ENCODE data around the gene TIMM44. TPM values are rescaled to one million over a fixed set of nuclear protein-coding genes. Genes with fewer than 3 reads are reported as not detected.
"Not testable (repeated sequence)": the region's sequence is repeated elsewhere in the genome, so short reads cannot be mapped to it uniquely, and the experiment has no call there.

TIMM44 gene
- total RNA-seq, 1 donor from 2014 or later = 75.4 TPM

DNA sequence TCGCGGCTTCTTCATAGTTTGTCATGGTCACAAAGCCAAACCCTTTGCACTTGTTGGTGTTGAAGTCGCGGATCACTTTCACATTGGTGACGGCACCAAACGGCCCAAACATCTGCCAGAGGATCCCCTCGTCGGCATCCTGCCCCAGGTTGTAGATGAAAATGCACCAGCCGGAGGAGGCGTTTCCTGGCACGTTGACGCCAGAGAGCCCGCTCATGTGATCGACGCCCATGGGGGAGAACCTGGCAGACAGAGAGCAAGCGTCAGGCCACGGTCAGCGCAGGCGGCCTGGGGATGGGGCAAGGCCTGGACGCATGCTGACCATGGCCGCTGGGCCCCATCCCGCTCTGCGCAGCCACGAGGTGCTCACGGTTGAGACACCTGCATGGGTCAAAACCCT, 20.1 kb upstream of the TIMM44 start:
- Mint-ChIP-seq H3K27me3 (ENCODE audit: low read depth) (no peaks in the 10 kb centered on the region), H3K4me3 (ENCODE audit: unreplicated experiment) (no peak overlapping the region), H3K27ac (ENCODE audit: unreplicated experiment) (no peak overlapping the region), H3K36me3 (ENCODE audit: low read depth) (peaks cover 19% of the 10 kb centered on the region), H3K9me3 (ENCODE audit: low read depth) (no peaks in the 10 kb centered on the region), H3K4me1 (ENCODE audit: low read depth) (no peaks in the 10 kb centered on the region)
- TF ChIP-seq, protein P1, sequence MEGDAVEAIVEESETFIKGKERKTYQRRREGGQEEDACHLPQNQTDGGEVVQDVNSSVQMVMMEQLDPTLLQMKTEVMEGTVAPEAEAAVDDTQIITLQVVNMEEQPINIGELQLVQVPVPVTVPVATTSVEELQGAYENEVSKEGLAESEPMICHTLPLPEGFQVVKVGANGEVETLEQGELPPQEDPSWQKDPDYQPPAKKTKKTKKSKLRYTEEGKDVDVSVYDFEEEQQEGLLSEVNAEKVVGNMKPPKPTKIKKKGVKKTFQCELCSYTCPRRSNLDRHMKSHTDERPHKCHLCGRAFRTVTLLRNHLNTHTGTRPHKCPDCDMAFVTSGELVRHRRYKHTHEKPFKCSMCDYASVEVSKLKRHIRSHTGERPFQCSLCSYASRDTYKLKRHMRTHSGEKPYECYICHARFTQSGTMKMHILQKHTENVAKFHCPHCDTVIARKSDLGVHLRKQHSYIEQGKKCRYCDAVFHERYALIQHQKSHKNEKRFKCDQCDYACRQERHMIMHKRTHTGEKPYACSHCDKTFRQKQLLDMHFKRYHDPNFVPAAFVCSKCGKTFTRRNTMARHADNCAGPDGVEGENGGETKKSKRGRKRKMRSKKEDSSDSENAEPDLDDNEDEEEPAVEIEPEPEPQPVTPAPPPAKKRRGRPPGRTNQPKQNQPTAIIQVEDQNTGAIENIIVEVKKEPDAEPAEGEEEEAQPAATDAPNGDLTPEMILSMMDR (IDR thresholded peaks at IDR 0.05) = no peak
- no peak for DNase-seq (ENCODE audit: low spot score)

DNA sequence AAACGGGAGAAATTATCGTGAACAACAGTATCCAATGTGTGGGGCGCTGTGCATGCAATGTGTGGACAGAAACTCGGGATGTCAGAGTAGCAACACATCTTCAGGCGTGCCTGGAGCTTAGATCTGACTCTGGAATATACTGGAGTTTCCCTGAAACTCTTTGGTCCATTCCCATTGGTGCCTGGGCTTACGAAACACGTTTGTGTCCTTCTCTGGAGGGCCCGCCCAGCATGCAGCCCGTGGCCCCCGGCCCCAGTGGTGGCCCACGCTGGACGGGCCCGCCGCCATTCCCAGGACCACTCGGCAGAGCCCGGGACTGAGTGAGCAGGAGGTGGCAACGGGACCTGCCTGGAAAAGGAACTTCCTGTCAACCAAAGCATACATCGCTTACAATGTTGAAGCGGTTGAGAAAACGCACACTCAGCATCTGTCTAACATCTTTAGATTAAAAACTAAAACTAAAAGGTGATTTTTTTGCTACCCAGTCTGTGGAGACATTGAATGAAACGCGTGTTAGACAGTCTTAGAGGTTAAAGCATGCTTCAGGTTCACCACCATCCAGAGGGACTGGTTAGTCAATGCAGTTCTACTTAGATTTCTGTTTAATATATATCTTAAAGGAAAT, 19.3 kb upstream of the TIMM44 start:
- Mint-ChIP-seq H3K4me3 (ENCODE audit: unreplicated experiment) (no peak overlapping the region), H3K27ac (ENCODE audit: unreplicated experiment) (no peak overlapping the region), H3K27me3 (ENCODE audit: low read depth) (no peaks in the 10 kb centered on the region), H3K9me3 (ENCODE audit: low read depth) (no peaks in the 10 kb centered on the region), H3K36me3 (ENCODE audit: low read depth) (peaks cover 22% of the 10 kb centered on the region), H3K4me1 (ENCODE audit: low read depth) (no peaks in the 10 kb centered on the region)
- TF ChIP-seq, protein P1 (IDR thresholded peaks at IDR 0.05) = no peak
- DNase-seq (ENCODE audit: low spot score) = no peak

DNA sequence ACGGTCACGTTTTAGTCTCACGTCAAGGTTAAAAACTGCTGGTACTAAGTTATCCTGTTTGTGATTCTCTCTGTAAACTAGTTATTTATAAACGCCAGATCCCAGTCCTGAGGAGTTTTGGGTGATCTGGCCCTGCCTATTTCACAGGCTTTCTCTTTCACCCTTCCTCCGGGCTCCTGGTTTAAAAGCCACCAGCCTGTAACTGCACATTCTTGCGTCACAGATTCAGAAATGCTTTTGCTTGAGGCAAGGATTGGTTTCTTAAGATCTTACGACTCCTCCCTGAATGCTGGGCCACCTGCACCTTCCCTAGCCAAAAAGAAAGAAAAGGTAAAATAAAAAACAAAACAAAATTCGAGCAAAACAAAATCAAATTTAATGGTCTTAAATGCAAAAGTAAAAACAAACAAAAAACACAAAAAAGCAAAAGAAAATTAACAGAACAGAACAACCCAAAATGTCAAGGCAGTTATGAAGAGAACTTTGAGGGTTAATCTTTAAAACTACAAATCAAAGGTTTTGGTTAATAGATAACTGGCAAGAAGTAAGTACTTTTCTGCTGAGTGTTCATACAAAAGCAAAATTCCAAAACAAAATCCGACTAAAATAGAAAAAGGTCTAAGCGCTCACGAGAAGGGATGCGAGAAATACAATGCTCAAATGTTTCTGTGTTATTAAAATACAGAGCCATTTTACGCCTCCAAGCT, 18.6 kb upstream of the TIMM44 start:
- H3K36me3 Mint-ChIP-seq (ENCODE audit: low read depth) = peaks cover 18% of the 10 kb centered on the region
- H3K27ac Mint-ChIP-seq (ENCODE audit: unreplicated experiment) = no peak overlapping the region
- H3K9me3 Mint-ChIP-seq (ENCODE audit: low read depth) = no peaks in the 10 kb centered on the region
- H3K4me3 Mint-ChIP-seq (ENCODE audit: unreplicated experiment) = no peak overlapping the region
- DNase-seq (ENCODE audit: low spot score) = no peak
- no peaks in the 10 kb centered on the region for H3K27me3 Mint-ChIP-seq (ENCODE audit: low read depth)
- H3K4me1 Mint-ChIP-seq (ENCODE audit: low read depth) = no peaks in the 10 kb centered on the region
- TF ChIP-seq, protein P1 (IDR thresholded peaks at IDR 0.05) = no peak

DNA sequence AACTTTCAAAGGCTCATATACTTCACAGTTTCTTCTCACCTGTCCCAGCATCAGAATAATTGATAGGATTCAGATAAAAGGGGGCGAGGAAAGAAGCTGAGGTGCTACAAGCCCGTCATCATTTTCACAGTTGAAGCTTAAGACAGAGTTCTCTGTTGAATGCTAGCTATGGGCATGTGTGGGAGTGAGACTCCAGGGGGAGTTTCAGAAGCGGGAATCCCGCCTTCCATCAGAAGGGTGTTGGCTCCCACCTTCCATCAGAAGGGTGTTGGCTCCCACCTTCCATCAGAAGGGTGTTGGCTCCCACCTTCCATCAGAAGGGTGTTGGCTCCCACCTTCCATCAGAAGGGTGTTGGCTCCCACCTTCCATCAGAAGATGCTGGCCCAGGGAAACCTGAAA, 17.6 kb upstream of the TIMM44 start:
- not testable (repeated sequence) for H3K9me3 Mint-ChIP-seq (ENCODE audit: low read depth); H3K27ac Mint-ChIP-seq (ENCODE audit: unreplicated experiment)
- H3K36me3 Mint-ChIP-seq (ENCODE audit: low read depth) = peaks cover 14% of the 10 kb centered on the region

DNA sequence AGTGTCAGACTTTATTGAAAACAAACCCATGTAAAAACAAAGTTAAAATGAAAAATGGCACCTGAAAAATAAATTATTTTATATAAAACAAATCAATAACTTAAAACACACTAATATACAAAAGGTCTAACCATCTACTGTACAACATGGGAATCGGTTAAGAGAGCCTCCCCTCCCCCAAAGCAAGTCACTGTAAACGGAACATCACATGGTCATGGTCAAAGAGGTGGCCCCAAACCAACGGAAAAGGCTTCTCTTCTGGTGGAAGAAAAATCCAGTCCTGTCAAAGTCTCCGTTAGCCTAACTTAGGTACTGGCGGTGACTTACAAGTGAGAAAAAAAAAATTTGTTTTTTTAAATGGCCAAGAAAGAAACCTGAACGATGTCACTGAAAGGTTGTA, 15.7 kb upstream of the TIMM44 start:
- H3K27me3 Mint-ChIP-seq (ENCODE audit: low read depth) = no peaks in the 10 kb centered on the region
- no peak overlapping the region for H3K27ac Mint-ChIP-seq (ENCODE audit: unreplicated experiment)
- no peak overlapping the region for H3K4me3 Mint-ChIP-seq (ENCODE audit: unreplicated experiment)
- no peak for DNase-seq (ENCODE audit: low spot score)
- no peaks in the 10 kb centered on the region for H3K9me3 Mint-ChIP-seq (ENCODE audit: low read depth)
- TF ChIP-seq, protein P1 (IDR thresholded peaks at IDR 0.05) = no peak
- no peaks in the 10 kb centered on the region for H3K4me1 Mint-ChIP-seq (ENCODE audit: low read depth)
- H3K36me3 Mint-ChIP-seq (ENCODE audit: low read depth) = peaks cover 9% of the 10 kb centered on the region

More for the DNA sequence above, 17.6 kb upstream of the TIMM44 start:
- not testable (repeated sequence) for H3K4me1 Mint-ChIP-seq (ENCODE audit: low read depth); H3K4me3 Mint-ChIP-seq (ENCODE audit: unreplicated experiment); DNase-seq (ENCODE audit: low spot score); H3K27me3 Mint-ChIP-seq (ENCODE audit: low read depth)

DNA sequence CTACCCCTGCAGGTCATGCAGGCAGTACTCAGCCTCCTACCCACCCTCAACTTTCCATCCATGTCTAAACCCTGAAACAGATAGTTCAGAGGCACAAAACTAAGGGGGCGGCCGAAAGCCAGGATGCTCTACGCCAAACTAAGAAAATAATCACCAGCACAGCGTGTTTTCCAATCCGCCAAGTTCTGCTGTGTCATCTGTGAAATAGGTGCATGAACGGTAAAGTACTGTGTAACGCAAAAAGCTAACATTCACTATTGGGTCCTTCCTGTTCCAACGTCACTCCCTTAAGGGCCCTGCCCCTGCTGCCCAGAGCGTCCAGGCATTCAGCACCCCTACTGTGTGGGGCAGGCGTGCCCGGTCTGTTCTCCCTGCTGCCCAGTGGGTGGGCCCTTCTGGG, 12.2 kb upstream of the TIMM44 start:
- DNase-seq (ENCODE audit: low spot score) = no peak
- Mint-ChIP-seq H3K4me3 (ENCODE audit: unreplicated experiment) (no peak overlapping the region), H3K36me3 (ENCODE audit: low read depth) (peaks cover 3% of the 10 kb centered on the region), H3K27ac (ENCODE audit: unreplicated experiment) (no peak overlapping the region), H3K27me3 (ENCODE audit: low read depth) (no peaks in the 10 kb centered on the region), H3K9me3 (ENCODE audit: low read depth) (no peaks in the 10 kb centered on the region), H3K4me1 (ENCODE audit: low read depth) (peaks cover 7% of the 10 kb centered on the region)
- TF ChIP-seq, protein P1 (IDR thresholded peaks at IDR 0.05) = no peak
